Esophagus squamous epithelium (tissue), 4 donors: ENCODE measurements around the gene C11orf98.
"Not testable (repeated sequence)": the region's sequence is repeated elsewhere in the genome, so short reads cannot be mapped to it uniquely, and the experiment has no call there.

Experiments used
- CTCF ChIP-seq, 6 experiments: fragments of 450-650 bp in 4 of 6; fragments of 200-600 bp in 2 of 6; sonication (generic) in 2 of 6; IDR thresholded peaks; one replicate each; pipeline ENCODE4 v1.5.1; 2016 to 2019; ENCODE audit warnings: antibody characterized with exemption in 6 of 6, mild to moderate bottlenecking in 4 of 6, moderate library complexity in 4 of 6
- POLR2A ChIP-seq, 4 donors: fragments of 450-650 bp; IDR thresholded peaks; one replicate each; pipeline ENCODE4 v1.6.1; 2017; ENCODE audit warnings: antibody characterized with exemption in 4 of 4, mild to moderate bottlenecking in 4 of 4, moderate library complexity in 3 of 4

DNA sequence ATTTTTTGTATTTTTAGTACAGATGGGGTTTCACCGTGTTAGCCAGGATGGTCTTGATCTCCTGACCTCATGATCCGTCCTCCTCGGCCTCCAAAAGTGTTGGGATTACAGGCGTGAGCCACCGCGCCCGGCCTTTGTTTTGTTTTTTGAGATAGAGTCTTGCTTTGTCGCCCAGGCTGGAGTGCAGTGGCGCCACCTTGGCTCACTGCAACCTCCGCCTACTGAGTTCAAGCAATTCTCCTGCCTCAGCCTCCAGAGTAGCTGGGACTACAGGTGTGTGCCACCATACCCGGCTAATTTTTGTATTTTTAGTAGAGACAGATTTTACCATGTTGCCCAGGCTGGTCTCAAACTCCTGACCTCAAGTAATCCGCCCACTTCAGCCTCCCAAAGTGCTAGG, 14.7 kb downstream of the C11orf98 start:
- not testable (repeated sequence) for TF ChIP-seq CTCF, POLR2A (IDR thresholded peaks at IDR 0.05)
